Stimulated activated CD8-positive, alpha-beta memory T cell treated with anti-CD3 and anti-CD28 coated beads, Interleukin-2, amount 100 ng/mL, for 48 hours (primary cell): ENCODE measurements around the gene UBAP1L.
"Not testable (repeated sequence)": the region's sequence is repeated elsewhere in the genome, so short reads cannot be mapped to it uniquely, and the experiment has no call there.

Experiments
- DNase-seq, 2 donors: peaks; one replicate each; pipeline ENCODE4 v3.0.0-alpha.2; 2020; ENCODE audit warnings: low read depth in 2 of 2

UBAP1L gene

DNA sequence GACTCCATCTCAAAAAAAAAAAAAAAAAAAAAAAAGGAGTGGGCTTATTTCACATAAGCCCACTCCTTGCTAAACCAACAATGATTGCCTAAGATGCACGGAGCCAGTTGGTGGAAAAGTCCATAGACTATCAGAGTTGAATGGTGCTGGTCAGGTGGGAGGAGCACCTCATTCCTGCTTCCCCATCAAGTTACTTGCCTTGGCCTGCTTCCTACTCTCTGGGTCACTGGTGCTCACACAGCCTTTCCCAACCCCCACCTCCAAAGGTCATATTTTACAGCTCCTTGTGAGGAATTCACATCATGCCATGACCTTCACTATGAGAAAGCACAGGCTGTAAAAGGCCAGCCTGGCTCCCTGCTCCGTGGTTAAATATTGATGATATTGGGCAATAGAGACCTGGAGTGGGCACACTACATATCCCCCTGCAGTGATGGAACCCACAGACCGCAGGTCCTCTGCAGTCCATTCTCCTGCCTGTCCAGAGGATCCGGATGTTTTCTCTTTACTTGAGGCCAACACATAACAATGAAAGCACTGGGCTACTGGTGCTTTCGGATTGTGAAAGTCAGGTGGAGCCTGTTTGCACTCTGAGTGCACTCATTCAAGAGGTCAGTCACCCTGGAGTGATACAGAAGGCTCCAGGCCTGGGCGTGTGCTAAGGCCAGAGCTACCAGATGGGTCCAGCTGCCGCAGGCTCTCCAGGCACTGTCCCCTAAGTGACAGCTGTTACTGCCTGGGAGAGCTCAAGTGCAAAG is 70.1 kb downstream of the UBAP1L start, which contains the start of gene SLC51B:
TSS of gene SLC51B (plus strand) at position 664 of the 758 bp plus-strand sequence. CDS start 4,618 bp downstream, outside the sequence.
- no peak for DNase-seq

GRCh38 chr15:65044218-65044617 is 70.8 kb downstream of the UBAP1L start:
- DNase-seq: not testable (repeated sequence)

- DNase-seq: no peak
These were observed 72.1 kb downstream of the UBAP1L start for GRCh38 chr15:65042776-65043327.
